Body of pancreas (tissue), 4 donors: ENCODE results near the gene RIPK1.

ENCODE experiments used
- POLR2A ChIP-seq, 3 donors: fragments of 450-650 bp; IDR thresholded peaks; one replicate each; pipeline ENCODE4 v1.6.1; 2016; ENCODE audit warnings: antibody characterized with exemption in 3 of 3, mild to moderate bottlenecking in 2 of 3
- TF ChIP-seq, protein P1 (sequence below), 7 experiments: fragments of 450-650 bp in 4 of 7; fragments of 200-600 bp in 3 of 7; sonication (generic) in 3 of 7; IDR thresholded peaks; one replicate each; pipeline ENCODE4 v1.5.1; 2016 to 2019; ENCODE audit warnings: antibody characterized with exemption in 7 of 7

DNA sequence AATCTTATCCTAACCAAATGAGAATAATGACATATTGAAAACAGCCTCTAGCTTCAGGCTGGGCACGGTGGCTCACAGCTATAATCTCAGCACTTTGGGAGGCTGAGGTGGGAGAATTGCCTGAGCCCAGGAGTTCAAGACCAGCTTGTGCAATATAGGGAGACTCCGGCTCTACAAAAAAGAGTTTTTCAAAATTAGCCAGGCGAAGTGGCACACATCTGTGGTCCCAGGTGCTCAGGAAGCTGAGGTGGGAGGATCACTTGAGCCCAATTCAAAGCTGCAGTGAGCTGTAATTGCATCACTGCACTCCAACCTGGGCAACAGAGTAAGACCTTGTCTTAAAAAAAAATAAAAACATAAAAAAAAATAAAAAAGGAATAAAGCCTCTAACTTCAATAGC lies 84.4 kb downstream of the RIPK1 start:
- TF ChIP-seq POLR2A (IDR thresholded peaks at IDR 0.05), result no peak
- TF ChIP-seq, protein P1, sequence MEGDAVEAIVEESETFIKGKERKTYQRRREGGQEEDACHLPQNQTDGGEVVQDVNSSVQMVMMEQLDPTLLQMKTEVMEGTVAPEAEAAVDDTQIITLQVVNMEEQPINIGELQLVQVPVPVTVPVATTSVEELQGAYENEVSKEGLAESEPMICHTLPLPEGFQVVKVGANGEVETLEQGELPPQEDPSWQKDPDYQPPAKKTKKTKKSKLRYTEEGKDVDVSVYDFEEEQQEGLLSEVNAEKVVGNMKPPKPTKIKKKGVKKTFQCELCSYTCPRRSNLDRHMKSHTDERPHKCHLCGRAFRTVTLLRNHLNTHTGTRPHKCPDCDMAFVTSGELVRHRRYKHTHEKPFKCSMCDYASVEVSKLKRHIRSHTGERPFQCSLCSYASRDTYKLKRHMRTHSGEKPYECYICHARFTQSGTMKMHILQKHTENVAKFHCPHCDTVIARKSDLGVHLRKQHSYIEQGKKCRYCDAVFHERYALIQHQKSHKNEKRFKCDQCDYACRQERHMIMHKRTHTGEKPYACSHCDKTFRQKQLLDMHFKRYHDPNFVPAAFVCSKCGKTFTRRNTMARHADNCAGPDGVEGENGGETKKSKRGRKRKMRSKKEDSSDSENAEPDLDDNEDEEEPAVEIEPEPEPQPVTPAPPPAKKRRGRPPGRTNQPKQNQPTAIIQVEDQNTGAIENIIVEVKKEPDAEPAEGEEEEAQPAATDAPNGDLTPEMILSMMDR (IDR thresholded peaks at IDR 0.05), result no peak
